ENCODE measurements around the gene CILP2. TPM values are rescaled to one million over a fixed set of nuclear protein-coding genes. Genes with fewer than 3 reads are reported as not detected.

Gene CILP2
- total and polyA plus RNA-seq, 9 of the 15 experiments (the other 6 are each of a cell fraction or from before 2014, with no cell fraction given): 0.04 to 0.35 (median 0.05) TPM; not detected in 2

- H3K9me1 ChIP-seq (ENCODE audit: control insufficient read depth, insufficient read depth, low read length): no peaks in the 10 kb centered on the region
- WGBS (ENCODE audit: insufficient coverage, low coverage, missing lambda C conversion rate): 31% methylated on average over 7 of the region's 7 CpGs
- DNase-seq (ENCODE audit: extremely low read depth in 1 of 4, low spot score in 3 of 4) (no peak), ATAC-seq (no peak), FAIRE-seq (no peak)
- H3K4me3 ChIP-seq: no peak overlapping the region
- H3K36me3 ChIP-seq (ENCODE audit: control insufficient read depth, insufficient read depth, low read length): no peaks in the 10 kb centered on the region
- ChIA-PET CTCF (ENCODE audit: low intra/inter-chr PET ratio) (no interaction called here), POLR2A (no interaction called here)
- no peak overlapping the region for H3K4me2 ChIP-seq (ENCODE audit: insufficient read depth, low read length)
- intact Hi-C loops (cut with micrococcal nuclease) (loop anchor here (10.0 kb wide), 1 partner anchor 178 kb away; no protein-coding TSS in a partner anchor), in situ Hi-C loops (cut with MboI) (no loop called here)
- no peak overlapping the region for H3K9ac ChIP-seq (ENCODE audit: insufficient read depth in 1 of 2, low read depth in 2 of 2, low read length in 2 of 2)
- no peaks in the 10 kb centered on the region for H3K9me3 ChIP-seq (replicated peaks; ENCODE audit: control insufficient read depth, insufficient read depth, low read depth, low read length)
- peaks cover 7% of the 10 kb centered on the region; the same call in 1 of the 2 replicates for H4K20me1 ChIP-seq (replicated peaks; ENCODE audit: control insufficient read depth, insufficient read depth, low read length)
- BruUV-seq (replicated peaks): no TSS peak
- no peaks in the 10 kb centered on the region for H3K79me2 ChIP-seq (ENCODE audit: control insufficient read depth, insufficient read depth, low read length)
- no peak overlapping the region for H2AFZ ChIP-seq (ENCODE audit: low read depth, low read length)
- no peaks in the 10 kb centered on the region; a peak in 1 of 5 replicates for H3K27me3 ChIP-seq (ENCODE audit: control insufficient read depth in 2 of 2, insufficient read depth in 2 of 2, low read length in 2 of 2)
- no peak for TF ChIP-seq FOXJ2 (tag; IDR thresholded peaks at IDR 0.05)
- TF ChIP-seq SFPQ (IDR thresholded peaks at IDR 0.05; ENCODE audit: low read depth, low read length): no peak
- no peak for TF ChIP-seq POLR2AphosphoS5 (IDR thresholded peaks at IDR 0.05; ENCODE audit: control insufficient read depth, insufficient read depth, low read depth, low read length)
- TF ChIP-seq ZMIZ1 (IDR thresholded peaks at IDR 0.05; ENCODE audit: low read depth in 2 of 2, low read length in 2 of 2): no peak
- peaks cover 0 to 19% of the 10 kb centered on the region in 2 experiments; a peak in 2 of 5 replicates for H3K4me1 ChIP-seq (replicated peaks in 1 of 2; ENCODE audit: control insufficient read depth in 2 of 2, insufficient read depth in 2 of 2, low read length in 2 of 2)
- H3K27ac ChIP-seq (ENCODE audit: extremely low read depth, low read depth, low read length): no peak overlapping the region
Measured at GRCh38 chr19:19566306-19566705, 28.2 kb downstream of the CILP2 start.

All from K562 (cell line).